Fibroblast of pulmonary artery (primary cell): Measurements from ENCODE around the gene BARD1.
A peak's percentile ranks its signal among the peaks of the same experiment; 100 is the strongest.

ENCODE experiments used
- DNase-seq: peaks from one replicate; pipeline ENCODE4 v3.0.0-alpha.2; 2010; ENCODE audit warnings: low read depth
- H3K4me3 ChIP-seq: replicated peaks from 2 replicates; pipeline ENCODE4 v1.5.1; 2011; ENCODE audit warnings: low read depth, mild to moderate bottlenecking, control low read depth, low read length, moderate library complexity
- CTCF ChIP-seq: IDR thresholded peaks from 2 replicates; pipeline ENCODE4 v1.5.1; 2011; ENCODE audit warnings: mild to moderate bottlenecking, control low read depth, low read length, inconsistent platforms; ENCODE audit errors: missing control alignments

Gene BARD1

GRCh38 chr2:214830794-214831346 lies 21.4 kb upstream of the BARD1 start:
- peak; percentile 57 for DNase-seq
- no peak overlapping the region for H3K4me3 ChIP-seq

GRCh38 chr2:214816008-214816533 lies 6.6 kb upstream of the BARD1 start:
- DNase-seq = no peak
- no peak for TF ChIP-seq CTCF
- no peak overlapping the region for H3K4me3 ChIP-seq

More at GRCh38 chr2:214830794-214831346, 21.4 kb upstream of the BARD1 start:
- TF ChIP-seq CTCF = peak; percentile 65

DNA sequence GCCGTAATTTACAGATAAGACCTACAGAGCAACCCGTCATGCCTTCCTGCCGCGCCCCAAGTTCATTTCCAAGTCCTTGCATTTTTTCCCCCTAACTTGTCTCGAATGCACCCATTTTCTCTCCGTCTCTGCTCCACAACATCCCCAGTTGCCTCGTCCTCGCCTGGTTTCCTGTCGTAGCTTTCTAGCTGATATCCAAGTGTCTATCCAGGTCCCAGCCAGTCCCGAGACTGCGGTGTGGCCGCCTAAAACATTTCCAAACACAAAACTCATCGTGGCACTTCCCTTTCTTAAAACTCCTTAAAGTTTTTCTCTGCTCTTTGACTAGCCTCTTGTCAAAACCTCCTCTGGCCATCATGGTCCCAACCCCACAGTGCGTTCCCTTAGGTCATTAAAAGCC lies 1.2 kb upstream of the BARD1 start:
- H3K4me3 ChIP-seq = peak overlapping the region; percentile 58
- TF ChIP-seq CTCF = no peak
- no peak for DNase-seq

GRCh38 chr2:214809751-214810564 lies 475 bp upstream of the BARD1 start:
- no peak for TF ChIP-seq CTCF
- DNase-seq = peak; percentile 99
- H3K4me3 ChIP-seq = peak overlapping the region; percentile 88

DNA sequence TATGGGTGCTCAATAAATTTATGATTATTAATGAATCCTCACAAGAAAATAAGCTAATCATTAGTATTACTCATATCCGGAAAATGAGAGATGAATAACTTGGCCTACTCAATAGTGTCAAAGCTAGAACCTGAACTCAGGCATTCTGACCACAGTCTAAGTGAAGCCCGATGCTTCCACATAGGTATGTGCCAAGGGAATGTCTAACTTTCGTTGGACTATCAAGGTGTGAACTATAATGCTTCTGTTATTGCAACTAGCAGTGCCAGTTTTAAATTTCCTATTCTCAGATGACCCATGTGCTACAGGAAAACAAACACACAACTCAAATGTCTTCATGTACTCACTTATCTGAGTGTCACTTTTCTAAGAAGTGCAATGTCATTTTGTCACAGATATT lies 1.8 kb downstream of the BARD1 start:
- peak overlapping the region; percentile 88 for H3K4me3 ChIP-seq
- DNase-seq = no peak
- TF ChIP-seq CTCF = no peak

GRCh38 chr2:214801768-214802397 lies 7.6 kb downstream of the BARD1 start:
- no peak overlapping the region for H3K4me3 ChIP-seq
- TF ChIP-seq CTCF = no peak
- DNase-seq = no peak
